PFSK-1 (cell line): ENCODE measurements around the gene ENTPD1.

Experiments
- FOXP2 ChIP-seq: optimal IDR thresholded peaks from 2 replicates; pipeline ENCODE3; 2011; ENCODE audit warnings: borderline replicate concordance, control low read depth, inconsistent platforms; ENCODE audit not compliant: insufficient read depth; ENCODE audit errors: extremely low read length, extremely low read depth
- POLR2AphosphoS5 ChIP-seq: IDR thresholded peaks from 2 replicates; pipeline ENCODE4 v1.6.1; 2012; ENCODE audit warnings: low read depth, mild to moderate bottlenecking, control low read depth, low read length, moderate library complexity
- REST ChIP-seq, 2 experiments: IDR thresholded peaks; 2 replicates each; pipeline versions ENCODE4 v1.6.1 to v1.8.0; 2011 to 2012; ENCODE audit warnings: low read depth in 2 of 2, low read length in 2 of 2, control low read depth in 1 of 2, inconsistent platforms in 1 of 2, mild to moderate bottlenecking in 1 of 2, moderate library complexity in 1 of 2; ENCODE audit not compliant: insufficient read depth in 1 of 2
- SIN3A ChIP-seq: IDR thresholded peaks from 2 replicates; pipeline ENCODE4 v1.6.1; 2012; ENCODE audit warnings: mild to moderate bottlenecking, low read length, moderate library complexity, borderline replicate concordance; ENCODE audit not compliant: insufficient read depth
- TAF1 ChIP-seq: IDR thresholded peaks from 2 replicates; pipeline ENCODE4 v1.6.1; 2012; ENCODE audit warnings: low read length, control low read depth, borderline replicate concordance; ENCODE audit not compliant: insufficient read depth

Gene ENTPD1

GRCh38 chr10:95809370-95810197 lies 53.6 kb downstream of the ENTPD1 start:
- TF ChIP-seq REST (IDR thresholded peaks at IDR 0.05; ENCODE audit: insufficient read depth in 1 of 2, low read depth in 2 of 2, low read length in 2 of 2) = no peak
- TF ChIP-seq TAF1 = no peak
- no peak for TF ChIP-seq POLR2AphosphoS5
- no peak for TF ChIP-seq FOXP2
- no peak for TF ChIP-seq SIN3A

GRCh38 chr10:95810198-95810976 lies 54.4 kb downstream of the ENTPD1 start:
- no peak for TF ChIP-seq SIN3A
- TF ChIP-seq POLR2AphosphoS5 = no peak
- TF ChIP-seq TAF1 = no peak
- no peak for TF ChIP-seq REST (IDR thresholded peaks at IDR 0.05; ENCODE audit: insufficient read depth in 1 of 2, low read depth in 2 of 2, low read length in 2 of 2)
- TF ChIP-seq FOXP2 = no peak

- TF ChIP-seq SIN3A = no peak
- no peak for TF ChIP-seq POLR2AphosphoS5
- no peak for TF ChIP-seq TAF1
- TF ChIP-seq REST (IDR thresholded peaks at IDR 0.05; ENCODE audit: insufficient read depth in 1 of 2, low read depth in 2 of 2, low read length in 2 of 2) = no peak
- TF ChIP-seq FOXP2 = no peak
These were observed 57.2 kb downstream of the ENTPD1 start for GRCh38 chr10:95813054-95813685.

- TF ChIP-seq FOXP2 = no peak
- no peak for TF ChIP-seq TAF1
- TF ChIP-seq REST (IDR thresholded peaks at IDR 0.05; ENCODE audit: insufficient read depth in 1 of 2, low read depth in 2 of 2, low read length in 2 of 2) = no peak
- no peak for TF ChIP-seq POLR2AphosphoS5
- TF ChIP-seq SIN3A = no peak
These were observed 58.2 kb downstream of the ENTPD1 start for GRCh38 chr10:95814011-95814727.
